OCI-LY3 (cell line): ENCODE results near the gene EIF3L.

Source experiments
- H2AFZ ChIP-seq: fragments of 200-600, 300-600 bp; shearing (Covaris generic); 2 replicates; pipeline ENCODE4 v1.6.0; 2014; ENCODE audit warnings: antibody characterized with exemption, low read depth, low read length
- H3K27ac ChIP-seq: fragments of 200-600, 300-600 bp; sonication (generic); 2 replicates; pipeline ENCODE4 v1.5.1; 2014; ENCODE audit warnings: mild to moderate bottlenecking, low read length, moderate library complexity, mixed read lengths
- H3K27me3 ChIP-seq: fragments of 200-600, 300-600 bp; sonication (generic); 2 replicates; pipeline ENCODE4 v1.6.1; 2014; ENCODE audit warnings: low read depth, low read length, mixed read lengths
- H3K36me3 ChIP-seq: fragments of 200-600, 300-600 bp; sonication (generic); replicated peaks from 2 replicates; pipeline ENCODE3; 2014; ENCODE audit warnings: low read depth, low read length, mixed read lengths
- H3K4me1 ChIP-seq: fragments of 300-600, 200-600 bp; sonication (generic); 2 replicates; pipeline ENCODE4 v1.6.1; 2014; ENCODE audit warnings: low read length, mixed read lengths
- H3K4me2 ChIP-seq: fragments of 200-600, 300-600 bp; sonication (generic); 2 replicates; pipeline ENCODE4 v1.6.1; 2014; ENCODE audit warnings: low read length, mixed read lengths
- H3K4me3 ChIP-seq: fragments of 300-600, 200-600 bp; sonication (generic); 2 replicates; pipeline ENCODE4 v1.5.1; 2014; ENCODE audit warnings: antibody characterized with exemption, mild to moderate bottlenecking, low read length, moderate library complexity
- H3K79me2 ChIP-seq: fragments of 300-600, 200-600 bp; shearing (Covaris generic); 2 replicates; pipeline ENCODE4 v1.6.1; 2014; ENCODE audit warnings: mild to moderate bottlenecking, low read length, mixed read lengths
- H3K9ac ChIP-seq: fragments of 300-600, 200-600 bp; shearing (Covaris generic); 2 replicates; pipeline ENCODE4 v1.6.0; 2014; ENCODE audit warnings: mild to moderate bottlenecking, low read length, moderate library complexity
- H3K9me3 ChIP-seq: fragments of 200-600, 300-600 bp; shearing (Covaris generic); 2 replicates; pipeline ENCODE4 v1.6.1; 2014; ENCODE audit warnings: low read length, mixed read lengths; ENCODE audit not compliant: insufficient read depth
- H4K20me1 ChIP-seq: fragments of 200-600, 300-600 bp; sonication (generic); 2 replicates; pipeline ENCODE4 v1.6.1; 2016; ENCODE audit warnings: low read length, mixed read lengths; ENCODE audit not compliant: insufficient read depth
- CTCF ChIP-seq: fragments of 200-600, 300-600 bp; sonication (generic); IDR thresholded peaks from 2 replicates; pipeline ENCODE4 v1.5.1; 2014; ENCODE audit warnings: antibody characterized with exemption, low read length, low read depth
- EZH2phosphoT487 ChIP-seq: fragments of 200-600 bp; shearing (Covaris generic); IDR thresholded peaks from 2 replicates; pipeline ENCODE4 v1.6.1; 2018; ENCODE audit warnings: antibody characterized with exemption, mixed run types, low read depth

The EIF3L gene

DNA sequence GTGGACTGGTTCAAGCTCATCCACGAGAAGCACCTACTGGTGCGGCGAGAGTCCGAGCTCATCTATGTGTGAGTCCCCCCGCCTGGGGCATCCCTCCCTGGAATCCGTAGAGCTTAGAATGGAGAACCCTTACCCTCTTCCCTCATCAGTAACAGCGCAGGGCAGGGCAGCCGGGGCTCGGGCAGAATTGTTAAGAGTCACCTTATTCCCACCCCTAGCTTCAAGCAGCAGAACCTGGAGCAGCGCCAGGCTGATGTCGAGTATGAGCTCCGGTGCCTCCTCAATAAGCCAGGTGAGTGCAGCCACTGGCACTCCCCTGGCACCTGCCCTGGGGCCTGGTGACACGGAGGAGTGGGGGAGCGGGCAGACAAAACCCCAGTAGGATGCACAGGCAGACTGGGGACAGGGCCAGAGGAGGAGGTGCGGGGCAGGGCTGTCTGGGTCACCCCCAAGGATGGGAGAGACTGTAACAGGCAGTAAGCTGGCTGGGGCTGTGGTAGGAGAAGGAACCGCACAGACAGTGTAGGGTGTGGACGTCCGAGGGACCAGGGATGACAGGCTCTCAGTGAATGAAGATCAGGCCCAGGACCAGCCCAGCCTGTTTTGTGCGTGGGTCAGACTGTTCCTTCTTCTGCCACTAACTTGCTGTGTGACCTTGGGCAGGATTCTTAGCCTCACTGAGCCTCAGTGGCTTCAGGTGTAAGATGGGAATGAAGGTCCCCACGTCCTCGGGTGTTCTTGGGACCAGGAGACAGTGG is 83.8 kb downstream of the EIF3L start:
- H3K4me2 ChIP-seq: no peak overlapping the region
- no peak overlapping the region for H3K4me3 ChIP-seq
- no peaks in the 10 kb centered on the region for H3K79me2 ChIP-seq
- H3K36me3 ChIP-seq: peaks cover 5% of the 10 kb centered on the region
- H4K20me1 ChIP-seq: no peaks in the 10 kb centered on the region
- H3K9me3 ChIP-seq: no peaks in the 10 kb centered on the region
- H3K9ac ChIP-seq: no peak overlapping the region
- TF ChIP-seq EZH2phosphoT487: no peak
- no peak for TF ChIP-seq CTCF
- no peak overlapping the region for H2AFZ ChIP-seq
- no peak overlapping the region for H3K27ac ChIP-seq
- H3K4me1 ChIP-seq: peaks cover 4% of the 10 kb centered on the region; the same call in 1 of the 2 replicates
- no peaks in the 10 kb centered on the region for H3K27me3 ChIP-seq

DNA sequence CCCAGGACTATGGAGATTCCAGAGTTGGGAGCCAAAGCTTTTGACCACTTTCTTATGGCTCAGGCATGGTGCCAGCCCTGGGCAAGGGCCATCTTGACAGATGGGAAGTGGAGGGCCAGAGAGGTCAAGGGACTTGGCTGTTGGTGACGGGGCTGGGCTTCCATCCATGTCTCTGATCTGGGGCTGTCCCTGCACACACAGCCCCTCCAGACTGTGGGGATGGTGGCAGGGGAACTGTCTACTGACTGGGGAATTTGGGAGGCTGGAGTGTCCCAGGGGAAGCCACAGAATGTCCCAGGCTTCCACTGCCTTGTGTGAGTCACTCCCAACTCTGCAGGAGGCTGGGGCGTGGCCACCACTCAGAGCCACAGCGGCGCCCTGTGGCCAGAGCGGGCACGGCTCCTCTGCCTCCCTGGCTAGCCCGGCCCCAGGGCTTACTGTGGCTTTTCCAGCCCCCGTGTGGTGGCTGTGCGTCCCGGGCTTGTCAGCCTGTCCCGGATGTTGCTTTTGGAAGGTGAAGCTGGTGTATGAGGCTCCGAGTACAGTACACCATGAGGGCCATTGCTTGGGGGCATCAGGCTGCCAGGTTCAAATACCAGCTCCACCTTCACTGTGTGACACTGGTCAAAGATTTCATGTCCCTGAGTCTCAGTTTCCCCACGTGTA is 84.6 kb downstream of the EIF3L start:
- H2AFZ ChIP-seq: no peak overlapping the region
- peaks cover 5% of the 10 kb centered on the region for H3K36me3 ChIP-seq
- H3K9me3 ChIP-seq: no peaks in the 10 kb centered on the region
- no peaks in the 10 kb centered on the region for H3K27me3 ChIP-seq
- H3K9ac ChIP-seq: no peak overlapping the region
- no peak overlapping the region for H3K4me3 ChIP-seq
- H3K27ac ChIP-seq: no peak overlapping the region
- H3K79me2 ChIP-seq: no peaks in the 10 kb centered on the region
- TF ChIP-seq EZH2phosphoT487: no peak
- TF ChIP-seq CTCF: peak; percentile 98
- H4K20me1 ChIP-seq: no peaks in the 10 kb centered on the region
- H3K4me2 ChIP-seq: peak overlapping the region; percentile 32
- H3K4me1 ChIP-seq: peaks cover 4% of the 10 kb centered on the region; the same call in 1 of the 2 replicates
